AG04450 (cell line): Measurements from ENCODE around the gene WNT4. TPM values are rescaled to one million over a fixed set of nuclear protein-coding genes. Genes with fewer than 3 reads are reported as not detected.

Experiments used
- CTCF ChIA-PET: fragments of 300-600, 350-600 bp; formaldehyde crosslinking; extraction: SDS; loops from one replicate; lab custom pipeline; 2022; ENCODE audit warnings: antibody characterized with exemption, inconsistent platforms; lab: Charles Lee
- POLR2A ChIA-PET: fragments of 350-600 bp; formaldehyde crosslinking; extraction: SDS; loops from one replicate; lab custom pipeline; 2021; ENCODE audit warnings: antibody characterized with exemption, inconsistent platforms; lab: Yijun Ruan, JAX
- DNase-seq: peaks from one replicate; pipeline ENCODE4 v3.0.0-alpha.2; 2011; ENCODE audit warnings: low read depth, low spot score
- H3K27ac ChIP-seq: one replicate; pipeline ENCODE4 v1.5.1; 2012; ENCODE audit warnings: low read depth, low read length, control low read depth
- H3K27me3 ChIP-seq: one replicate; pipeline ENCODE4 v1.6.0; 2012; ENCODE audit warnings: low read length; ENCODE audit not compliant: control insufficient read depth, insufficient read depth
- H3K4me3 ChIP-seq: 2 replicates; pipeline ENCODE4 v1.5.1; 2011; ENCODE audit warnings: mild to moderate bottlenecking, low read depth, low read length, control low read depth
- H3K9me3 ChIP-seq: 2 replicates; pipeline ENCODE4 v1.5.1; 2012; ENCODE audit warnings: low read length; ENCODE audit not compliant: control insufficient read depth, insufficient read depth
- CTCF ChIP-seq: IDR thresholded peaks from 2 replicates; pipeline ENCODE4 v1.5.1; 2011; ENCODE audit warnings: low read depth, low read length, control low read depth, inconsistent platforms
- polyA plus RNA-seq: library from polyadenylated mRNA; depleted of rRNA; stranded (reverse); fragments of >200 nt; gene quantifications from 2 replicates; pipeline ENCODE4 v1.2.3, GENCODE V29; 2011

The WNT4 gene
- polyA plus RNA-seq, 1 experiment, result not detected

- no peak for DNase-seq
- Histone ChIP-seq H3K4me3 (no peak overlapping the region), H3K9me3 (no peaks in the 10 kb centered on the region; the same call in 1 of the 2 replicates), H3K27me3 (peaks cover 28% of the 10 kb centered on the region), H3K27ac (no peak overlapping the region)
- POLR2A ChIA-PET, result no interaction called here
- no peak for TF ChIP-seq CTCF
- CTCF ChIA-PET, result no interaction called here
Observed at GRCh38 chr1:22164841-22165808, 22.2 kb upstream of the WNT4 start.

- ChIA-PET POLR2A (no interaction called here), CTCF (no interaction called here)
- Histone ChIP-seq H3K27me3 (peaks cover 28% of the 10 kb centered on the region), H3K4me3 (no peak overlapping the region), H3K9me3 (no peaks in the 10 kb centered on the region; the same call in 1 of the 2 replicates), H3K27ac (no peak overlapping the region)
- no peak for TF ChIP-seq CTCF
- DNase-seq, result no peak
Observed at GRCh38 chr1:22163564-22163963, 20.7 kb upstream of the WNT4 start.

- no peak for TF ChIP-seq CTCF
- no peak overlapping the region for H3K27ac ChIP-seq
- ChIA-PET CTCF (no interaction called here), POLR2A (no interaction called here)
- DNase-seq, result no peak
- no peak overlapping the region for H3K4me3 ChIP-seq
- H3K27me3 ChIP-seq, result peaks cover 24% of the 10 kb centered on the region
- no peaks in the 10 kb centered on the region; the same call in 1 of the 2 replicates for H3K9me3 ChIP-seq
Observed at GRCh38 chr1:22163137-22163536, 20.2 kb upstream of the WNT4 start.

GRCh38 chr1:22159891-22160290 is 17.0 kb upstream of the WNT4 start:
- Histone ChIP-seq H3K27ac (no peak overlapping the region), H3K27me3 (peaks cover 20% of the 10 kb centered on the region), H3K9me3 (no peaks in the 10 kb centered on the region; the same call in 1 of the 2 replicates), H3K4me3 (no peak overlapping the region)
- TF ChIP-seq CTCF, result no peak
- DNase-seq, result no peak
- ChIA-PET CTCF (interaction anchor here (1.2 kb wide), 1 partner anchor 54 kb away, joined by 3 read pairs; no protein-coding TSS in a partner anchor), POLR2A (no interaction called here)

GRCh38 chr1:22158654-22159053 is 15.8 kb upstream of the WNT4 start:
- ChIA-PET POLR2A (no interaction called here), CTCF (interaction anchor here (0.6 kb wide), 1 partner anchor 483 kb away, joined by 3 read pairs; no protein-coding TSS in a partner anchor)
- Histone ChIP-seq H3K27me3 (peaks cover 32% of the 10 kb centered on the region), H3K4me3 (no peak overlapping the region), H3K27ac (no peak overlapping the region), H3K9me3 (no peaks in the 10 kb centered on the region; the same call in 1 of the 2 replicates)
- no peak for DNase-seq
- TF ChIP-seq CTCF, result no peak
